NCI-H446 (cell line): ENCODE measurements around the gene SMIM43.
"Not testable (repeated sequence)": the region's sequence is repeated elsewhere in the genome, so short reads cannot be mapped to it uniquely, and the experiment has no call there.

Experiments used
- DNase-seq, 2 experiments: peaks; one replicate each; lab custom pipeline; 2025; lab: John Stamatoyannopoulos, UW

The SMIM43 gene

GRCh38 chr4:121783210-121783609 is 18.2 kb upstream of the SMIM43 start:
- DNase-seq = no peak

GRCh38 chr4:121778991-121779628 is 14.1 kb upstream of the SMIM43 start:
- peak in 1 of 2 experiments; percentile 9 for DNase-seq

GRCh38 chr4:121777625-121778024 is 12.7 kb upstream of the SMIM43 start:
- no peak for DNase-seq

- DNase-seq = no peak
These were observed 11.8 kb upstream of the SMIM43 start for GRCh38 chr4:121776610-121777401.

GRCh38 chr4:121773883-121774282 is 8.9 kb upstream of the SMIM43 start:
- no peak for DNase-seq

GRCh38 chr4:121771869-121772268 is 6.9 kb upstream of the SMIM43 start:
- DNase-seq = no peak

GRCh38 chr4:121769341-121769740 is 4.4 kb upstream of the SMIM43 start:
- no peak for DNase-seq

GRCh38 chr4:121767166-121767565 is 2.2 kb upstream of the SMIM43 start:
- no peak for DNase-seq

GRCh38 chr4:121765971-121766538 is 1.1 kb upstream of the SMIM43 start:
- no peak for DNase-seq

GRCh38 chr4:121765368-121765705 is 373 bp upstream of the SMIM43 start:
- no peak for DNase-seq

GRCh38 chr4:121764303-121764701 is 662 bp downstream of the SMIM43 start:
- DNase-seq = no peak

- DNase-seq = no peak
These were observed 4.8 kb downstream of the SMIM43 start for GRCh38 chr4:121760205-121760604.

GRCh38 chr4:121758925-121759568 is 5.9 kb downstream of the SMIM43 start:
- DNase-seq = no peak

- not testable (repeated sequence) for DNase-seq
These were observed 12.8 kb downstream of the SMIM43 start for GRCh38 chr4:121752142-121752541.

- no peak for DNase-seq
These were observed 15.7 kb downstream of the SMIM43 start for GRCh38 chr4:121749225-121749624.

GRCh38 chr4:121742794-121743193 is 22.2 kb downstream of the SMIM43 start:
- no peak for DNase-seq

GRCh38 chr4:121741751-121742150 is 23.2 kb downstream of the SMIM43 start:
- DNase-seq = peak in 1 of 2 experiments; percentile 12

- no peak for DNase-seq
These were observed 24.1 kb downstream of the SMIM43 start for GRCh38 chr4:121740796-121741409.

- no peak for DNase-seq
These were observed 25.4 kb downstream of the SMIM43 start for GRCh38 chr4:121739575-121739974.

- DNase-seq = no peak
These were observed 26.0 kb downstream of the SMIM43 start for GRCh38 chr4:121738780-121739535.

- no peak for DNase-seq
These were observed 27.0 kb downstream of the SMIM43 start for GRCh38 chr4:121737846-121738554.
